ENCODE measurements around the gene SMCO1.

DNA sequence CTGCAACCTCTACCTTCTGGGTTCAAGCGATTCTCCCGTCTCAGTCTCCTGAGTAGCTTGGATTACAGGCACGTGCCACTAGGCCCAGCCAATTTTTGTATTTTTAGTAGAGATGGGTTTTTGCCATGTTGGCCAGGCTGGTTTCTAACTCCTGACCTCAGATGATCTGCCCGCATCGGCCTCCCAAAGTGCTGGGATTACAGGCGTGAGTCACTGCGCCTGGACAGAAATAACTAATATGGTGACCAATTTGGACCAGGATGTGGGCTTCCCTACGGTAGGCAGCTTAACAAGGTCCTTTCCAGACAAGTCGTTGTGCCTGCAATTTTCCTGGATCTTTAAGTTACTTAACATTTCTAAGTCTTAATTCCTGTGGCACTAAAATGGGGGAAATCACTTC is 38.4 kb upstream of the SMCO1 start:
- TF ChIP-seq, protein P1, sequence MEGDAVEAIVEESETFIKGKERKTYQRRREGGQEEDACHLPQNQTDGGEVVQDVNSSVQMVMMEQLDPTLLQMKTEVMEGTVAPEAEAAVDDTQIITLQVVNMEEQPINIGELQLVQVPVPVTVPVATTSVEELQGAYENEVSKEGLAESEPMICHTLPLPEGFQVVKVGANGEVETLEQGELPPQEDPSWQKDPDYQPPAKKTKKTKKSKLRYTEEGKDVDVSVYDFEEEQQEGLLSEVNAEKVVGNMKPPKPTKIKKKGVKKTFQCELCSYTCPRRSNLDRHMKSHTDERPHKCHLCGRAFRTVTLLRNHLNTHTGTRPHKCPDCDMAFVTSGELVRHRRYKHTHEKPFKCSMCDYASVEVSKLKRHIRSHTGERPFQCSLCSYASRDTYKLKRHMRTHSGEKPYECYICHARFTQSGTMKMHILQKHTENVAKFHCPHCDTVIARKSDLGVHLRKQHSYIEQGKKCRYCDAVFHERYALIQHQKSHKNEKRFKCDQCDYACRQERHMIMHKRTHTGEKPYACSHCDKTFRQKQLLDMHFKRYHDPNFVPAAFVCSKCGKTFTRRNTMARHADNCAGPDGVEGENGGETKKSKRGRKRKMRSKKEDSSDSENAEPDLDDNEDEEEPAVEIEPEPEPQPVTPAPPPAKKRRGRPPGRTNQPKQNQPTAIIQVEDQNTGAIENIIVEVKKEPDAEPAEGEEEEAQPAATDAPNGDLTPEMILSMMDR (conservative IDR thresholded peaks at IDR 0.05; ENCODE audit: low read length): no peak
- TF ChIP-seq EZH2phosphoT487 (IDR thresholded peaks at IDR 0.05; ENCODE audit: borderline replicate concordance): no peak
